Measurements from ENCODE around the gene USP54.

DNA sequence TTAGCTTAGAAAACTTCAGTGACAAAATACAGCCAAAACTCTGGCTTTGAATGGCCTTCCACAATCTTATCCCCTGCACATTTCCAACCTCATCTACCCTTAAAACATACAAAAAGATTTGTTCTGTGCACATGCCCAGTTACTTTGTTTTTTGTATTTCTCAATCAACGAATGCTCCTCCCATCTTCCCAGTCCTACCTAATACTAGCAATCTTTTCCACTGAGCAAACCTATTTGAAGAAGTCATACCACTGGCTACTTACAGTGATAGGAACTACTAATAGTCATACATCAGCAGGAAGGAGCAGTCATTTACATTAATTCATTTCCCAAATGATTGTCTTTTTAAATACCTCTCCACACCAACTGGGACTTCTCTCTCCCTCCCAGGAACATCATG is 2.5 kb downstream of the USP54 start:
- TF ChIP-seq EZH2phosphoT487 (IDR thresholded peaks at IDR 0.05; ENCODE audit: borderline replicate concordance) (no peak), CTCF (conservative IDR thresholded peaks at IDR 0.05; ENCODE audit: low read length) (no peak)
